Non-pigmented ciliary epithelial cell (primary cell): ENCODE results near the gene SMARCA2.

Source experiments
- DNase-seq: peaks from one replicate; pipeline ENCODE4 v3.0.0-alpha.2; 2010; ENCODE audit warnings: low read depth

Gene SMARCA2

DNA sequence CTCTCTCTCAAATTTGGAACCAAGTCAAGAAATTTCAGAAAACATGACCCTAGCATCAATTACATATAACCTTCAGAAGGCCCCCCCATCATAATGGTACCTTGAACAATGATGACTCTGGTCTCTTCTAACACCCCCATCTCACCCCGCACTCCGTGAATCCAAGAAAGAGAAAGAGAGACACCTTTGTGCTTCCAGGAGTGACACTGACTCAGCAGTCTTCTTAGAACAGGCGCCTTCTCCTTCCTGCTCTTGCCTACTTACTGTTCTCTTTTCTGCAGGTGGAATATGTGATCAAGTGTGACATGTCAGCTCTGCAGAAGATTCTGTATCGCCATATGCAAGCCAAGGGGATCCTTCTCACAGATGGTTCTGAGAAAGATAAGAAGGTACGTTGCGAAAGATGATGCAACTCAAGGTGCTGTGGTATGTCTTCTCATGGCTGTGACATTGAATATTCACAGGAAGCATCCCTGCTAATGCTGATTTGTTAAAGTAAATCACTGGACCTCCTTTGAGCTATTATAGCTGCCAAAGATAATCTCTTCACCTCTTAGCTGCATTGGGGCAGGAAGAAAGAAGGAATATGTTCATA is 81.3 kb downstream of the SMARCA2 start:
- DNase-seq, result no peak

DNA sequence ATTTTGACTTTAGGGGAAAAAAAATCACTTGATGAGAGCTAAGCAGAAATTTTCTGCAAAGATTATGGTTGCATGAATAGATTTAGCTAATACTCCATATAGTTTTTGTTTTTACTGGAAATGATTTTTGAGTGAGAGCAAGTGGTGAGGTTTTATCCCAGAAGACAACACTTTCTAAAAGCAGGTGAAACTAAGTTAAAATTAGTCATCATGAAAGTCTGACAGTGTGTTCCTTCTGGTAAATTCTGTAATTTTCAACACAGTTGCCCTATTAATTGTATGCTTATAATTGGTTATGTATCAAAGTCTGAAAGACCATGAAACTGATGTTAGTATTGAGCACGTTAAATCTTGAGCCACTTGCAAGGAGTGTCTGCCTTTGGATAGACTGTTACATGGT is 91.5 kb downstream of the SMARCA2 start:
- no peak for DNase-seq

DNA sequence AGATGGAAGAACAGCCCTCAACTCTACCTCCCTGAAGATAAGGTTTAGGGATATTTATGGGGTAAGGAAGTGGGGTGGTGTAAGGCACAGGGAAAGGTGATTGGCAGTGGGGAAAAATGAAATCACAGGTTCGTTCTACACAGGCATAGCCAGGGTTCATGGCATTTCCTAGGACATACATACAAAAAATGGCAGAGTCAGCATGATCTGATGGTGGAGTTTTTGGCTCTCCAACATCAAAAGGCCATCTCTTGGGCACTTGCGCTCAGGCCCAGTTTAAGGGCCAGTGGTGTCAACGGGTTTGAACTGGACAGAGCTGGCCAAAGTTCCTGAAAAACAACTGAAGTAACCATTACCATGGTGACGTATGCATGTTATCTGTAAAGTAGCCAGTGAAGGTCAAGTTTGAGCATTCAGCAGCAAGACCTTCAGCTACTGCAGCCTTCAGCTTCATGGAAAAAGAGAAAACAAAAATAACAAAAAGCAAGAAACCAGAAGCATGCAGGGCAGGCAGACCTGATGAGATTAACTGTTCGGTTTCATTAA is 92.8 kb downstream of the SMARCA2 start:
- DNase-seq, result no peak

DNA sequence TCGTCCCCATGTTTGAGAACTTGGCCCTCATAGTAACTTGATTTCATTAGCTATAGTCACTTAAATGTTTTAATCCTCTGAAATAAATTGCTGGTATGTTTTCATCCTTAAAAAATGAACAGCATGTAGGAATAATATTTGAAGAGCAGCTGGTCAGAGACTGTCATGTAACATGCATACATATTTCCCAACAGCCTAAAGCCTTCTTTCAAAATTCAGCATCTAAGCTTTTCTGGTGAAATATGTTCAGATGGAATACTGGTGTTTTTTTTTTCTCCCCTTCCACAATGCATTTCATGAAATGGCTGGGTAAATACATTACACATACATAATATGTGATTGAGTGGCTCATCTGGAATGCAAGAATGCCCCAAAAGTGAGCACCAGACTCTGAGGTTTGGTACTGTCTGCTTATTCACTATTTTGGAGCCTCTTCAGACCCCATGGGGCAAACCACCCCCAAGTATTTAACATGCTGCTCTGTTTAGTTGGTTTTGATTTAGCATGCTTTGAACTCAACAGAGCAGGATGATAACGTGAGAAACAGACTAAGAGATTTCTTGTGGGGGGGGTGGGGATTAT is 94.0 kb downstream of the SMARCA2 start:
- no peak for DNase-seq

DNA sequence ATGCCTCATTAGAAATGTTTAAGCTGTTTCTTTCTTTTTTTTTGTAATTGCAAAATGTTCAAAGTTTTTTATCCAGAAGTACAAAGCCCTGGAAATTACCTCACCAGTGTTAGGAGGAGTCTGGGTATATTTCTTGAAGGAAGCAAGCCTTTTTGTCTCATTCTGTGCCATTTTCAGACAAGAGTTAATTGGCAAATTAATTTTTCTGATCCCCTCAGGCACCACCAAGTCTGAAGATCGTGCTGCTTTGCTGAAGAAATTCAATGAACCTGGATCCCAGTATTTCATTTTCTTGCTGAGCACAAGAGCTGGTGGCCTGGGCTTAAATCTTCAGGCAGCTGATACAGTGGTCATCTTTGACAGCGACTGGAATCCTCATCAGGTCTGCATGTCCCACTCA is 94.9 kb downstream of the SMARCA2 start:
- DNase-seq, result no peak

DNA sequence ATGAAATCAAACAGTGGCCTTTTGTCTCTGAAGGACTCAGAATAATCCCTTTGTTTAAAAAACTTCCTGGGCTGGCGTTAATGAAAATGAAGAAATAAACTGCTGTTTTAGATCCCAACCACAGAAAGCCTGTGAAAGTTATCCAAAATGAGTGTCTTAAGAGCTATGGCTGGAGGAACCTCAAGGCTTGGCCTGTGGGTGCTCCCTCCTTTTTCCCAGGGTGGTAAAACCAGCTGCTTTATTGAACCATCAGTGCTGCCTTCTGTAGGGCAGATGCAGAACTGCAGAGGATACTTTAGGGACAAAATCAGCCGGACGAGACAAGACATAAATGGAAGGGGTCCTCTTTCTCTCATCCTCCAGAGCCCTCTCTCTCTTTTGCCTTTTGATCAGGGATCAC is 100.9 kb downstream of the SMARCA2 start:
- no peak for DNase-seq

DNA sequence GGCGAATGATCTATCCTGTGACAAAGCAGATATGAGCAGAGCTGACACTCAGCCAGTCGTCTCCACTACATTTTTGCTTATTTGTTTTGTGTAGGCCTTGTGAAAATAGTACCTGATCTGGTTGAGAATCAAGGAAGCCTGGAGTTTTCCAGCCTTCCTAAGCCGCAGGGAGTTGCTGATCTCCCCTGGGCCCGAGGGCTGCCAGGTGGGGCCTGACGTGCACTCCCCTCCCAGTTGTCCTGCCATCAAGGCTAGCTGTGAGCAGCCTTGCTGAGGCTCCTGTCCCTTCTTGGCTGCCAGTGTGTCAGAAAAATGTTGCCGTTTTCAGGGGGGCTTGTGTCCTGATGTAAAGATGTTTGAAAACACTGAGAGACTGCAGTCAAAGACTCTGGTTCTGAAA is 102.4 kb downstream of the SMARCA2 start:
- no peak for DNase-seq

DNA sequence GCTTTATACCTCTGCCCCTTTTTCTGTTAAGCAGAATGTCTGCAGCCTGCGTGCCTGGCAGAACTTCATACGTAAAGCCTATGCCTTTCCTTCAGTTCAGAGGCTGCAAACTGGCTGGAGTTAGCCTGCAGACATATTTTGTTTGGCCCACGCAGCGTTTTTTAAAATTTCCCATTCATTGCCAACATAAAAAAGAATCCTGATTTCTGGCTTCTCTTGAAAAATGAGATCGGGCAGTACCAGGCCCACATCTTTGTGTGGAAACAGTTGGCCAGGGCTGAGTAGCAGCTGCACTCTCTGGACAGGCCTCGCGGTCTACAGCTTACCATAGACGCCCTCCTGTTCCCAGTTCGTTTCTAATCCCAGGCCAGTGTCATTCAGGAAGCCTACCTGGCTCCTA is 104.4 kb downstream of the SMARCA2 start:
- DNase-seq, result no peak

DNA sequence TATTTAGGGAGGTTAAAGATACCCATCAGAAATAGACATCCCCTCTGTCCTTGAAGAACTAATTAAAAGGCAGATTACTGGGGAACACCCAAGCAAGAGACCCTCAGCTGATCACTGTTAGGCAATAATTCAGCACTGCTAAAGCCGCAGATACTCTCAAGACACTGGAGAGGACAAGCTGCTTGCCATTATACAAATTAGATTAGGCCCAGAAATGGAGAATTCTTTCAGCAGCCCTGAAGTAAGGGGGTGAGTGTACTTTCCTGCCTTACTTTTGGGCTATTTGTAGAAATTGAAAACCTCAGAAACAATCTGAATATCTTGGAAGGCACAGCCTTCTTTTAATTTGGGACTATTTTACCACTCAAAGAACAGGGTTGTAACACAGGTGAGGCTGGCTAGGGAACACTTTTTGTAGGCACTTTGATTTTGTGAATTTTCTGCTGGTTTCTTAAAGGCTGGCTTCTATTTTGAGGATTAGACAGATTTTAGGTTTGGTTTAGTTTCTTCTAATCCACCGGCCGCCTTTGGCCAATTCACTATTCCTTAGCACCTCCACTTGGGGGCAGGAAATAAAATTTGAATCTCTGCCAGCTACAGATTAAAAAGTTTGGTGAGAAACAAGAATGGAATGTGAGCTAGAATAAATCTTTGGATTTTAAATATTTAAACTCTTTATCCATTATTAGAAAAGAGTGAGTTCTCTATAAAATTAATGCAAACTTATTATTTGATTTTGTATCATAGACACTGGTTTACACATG is 106.0 kb downstream of the SMARCA2 start:
- no peak for DNase-seq

DNA sequence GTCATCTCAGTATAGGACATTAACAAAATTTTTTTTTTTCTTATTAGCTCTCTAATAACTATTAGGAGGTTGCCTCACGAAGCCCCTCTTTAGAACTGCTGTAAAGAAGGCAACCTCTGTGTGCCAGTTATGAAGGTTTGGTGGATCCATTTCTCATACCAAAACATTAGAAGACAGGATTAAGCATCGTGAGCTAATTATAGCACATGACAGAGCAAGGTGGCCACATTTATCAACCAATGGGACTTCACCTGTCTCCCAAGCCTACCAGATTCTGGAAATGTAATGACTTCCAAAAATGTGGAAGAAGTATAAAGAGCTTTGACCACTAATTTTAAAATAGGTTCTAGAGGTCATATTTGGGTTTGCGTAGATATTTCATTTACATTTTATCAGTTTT is 107.2 kb downstream of the SMARCA2 start:
- no peak for DNase-seq

DNA sequence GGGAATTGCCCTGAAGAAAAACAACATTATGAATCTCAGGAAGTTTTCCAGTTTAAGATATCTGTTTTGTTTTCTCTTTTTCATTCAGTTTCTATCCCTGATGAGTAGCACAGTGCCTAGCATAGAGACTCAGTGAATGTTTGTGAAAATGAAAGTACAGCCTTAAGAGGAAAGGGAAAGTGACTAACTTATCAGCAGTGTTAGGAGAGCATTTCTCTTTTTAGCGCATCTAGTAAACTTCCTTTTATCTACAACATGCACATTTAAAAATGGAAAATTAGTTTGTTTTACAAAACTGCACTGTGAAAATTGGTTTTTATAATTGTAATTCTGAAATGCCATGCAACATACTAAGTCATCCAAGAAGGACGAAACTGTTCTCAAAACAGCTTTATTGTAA is 110.8 kb downstream of the SMARCA2 start:
- DNase-seq, result no peak

DNA sequence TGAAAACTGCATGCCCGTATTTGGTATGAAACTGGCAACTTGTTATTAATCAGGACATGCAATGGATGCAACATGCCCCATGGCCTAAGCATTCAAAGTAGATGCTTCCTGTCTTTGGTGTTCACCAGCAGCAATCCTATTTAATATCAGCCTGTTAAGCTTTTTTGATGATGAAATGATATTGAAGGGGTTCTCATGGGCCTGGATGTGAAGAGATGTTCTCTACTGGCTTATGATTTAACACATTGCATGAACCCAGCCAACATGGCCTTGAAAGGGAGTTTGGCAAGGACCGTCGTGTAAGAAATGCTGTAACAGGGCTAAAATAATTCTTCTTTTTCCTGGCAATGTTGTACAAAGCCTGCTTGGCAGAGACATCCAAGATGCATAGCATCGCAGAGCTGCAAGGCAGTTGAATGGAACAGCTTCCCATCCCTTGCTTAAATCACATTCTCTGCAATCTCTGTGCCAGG is 111.2 kb downstream of the SMARCA2 start:
- DNase-seq, result no peak

DNA sequence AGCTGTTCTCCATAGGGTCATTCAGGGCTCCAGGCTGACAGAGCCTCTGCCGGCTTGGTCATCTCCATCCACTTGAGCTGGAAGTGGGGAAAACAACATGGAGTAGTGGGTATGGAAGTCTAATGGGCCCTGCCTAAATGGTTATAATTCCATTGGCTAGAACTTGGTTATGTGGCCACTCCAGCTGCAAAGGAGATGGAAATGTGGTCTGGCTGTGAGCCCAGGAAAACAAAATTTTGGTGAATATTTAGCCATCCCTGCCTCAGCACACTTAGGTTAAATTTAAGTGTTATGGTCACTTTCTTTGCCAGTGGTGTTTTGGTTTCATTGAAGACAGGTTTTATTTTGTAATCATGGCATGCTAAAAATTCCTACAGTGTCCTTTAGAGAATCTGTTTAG is 112.3 kb downstream of the SMARCA2 start:
- DNase-seq, result no peak

DNA sequence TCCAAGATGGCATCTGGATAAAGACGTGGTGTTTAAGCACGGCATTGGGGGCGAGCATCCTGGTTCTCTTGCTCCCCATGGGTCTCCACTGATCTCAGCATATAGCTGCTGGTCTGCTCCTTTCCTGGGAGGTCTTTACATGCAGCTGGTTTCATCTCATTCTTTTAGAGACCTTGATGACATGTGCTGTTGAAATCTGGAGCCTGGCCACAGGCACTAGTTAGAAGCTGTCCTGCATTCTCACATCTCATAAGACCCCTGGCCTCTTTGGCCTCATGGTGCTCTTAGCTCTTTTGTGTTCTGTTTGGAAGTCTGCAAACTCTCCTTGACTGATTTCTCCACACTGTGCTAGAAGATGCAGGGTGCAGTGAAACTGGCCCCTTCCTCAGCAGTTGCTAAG is 113.0 kb downstream of the SMARCA2 start:
- no peak for DNase-seq

DNA sequence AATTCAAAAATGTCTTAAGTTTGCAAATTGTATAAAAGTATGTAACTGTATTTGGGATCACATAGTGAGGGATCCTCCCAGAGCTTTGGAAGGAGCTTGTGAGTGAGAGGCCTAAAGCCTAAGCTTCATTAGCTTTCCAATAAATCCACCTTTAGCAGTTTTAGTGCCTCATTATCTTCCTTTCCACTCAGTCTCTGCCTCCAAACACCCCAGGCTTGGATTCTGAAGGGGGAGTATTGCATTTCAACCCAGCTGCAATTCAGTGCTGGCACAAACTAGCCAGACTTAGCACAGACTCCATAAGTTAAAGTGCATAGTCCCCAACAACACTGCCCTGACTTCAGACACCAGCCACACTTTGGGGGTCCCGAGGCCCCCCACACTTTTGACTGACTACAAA is 113.5 kb downstream of the SMARCA2 start:
- DNase-seq, result no peak

DNA sequence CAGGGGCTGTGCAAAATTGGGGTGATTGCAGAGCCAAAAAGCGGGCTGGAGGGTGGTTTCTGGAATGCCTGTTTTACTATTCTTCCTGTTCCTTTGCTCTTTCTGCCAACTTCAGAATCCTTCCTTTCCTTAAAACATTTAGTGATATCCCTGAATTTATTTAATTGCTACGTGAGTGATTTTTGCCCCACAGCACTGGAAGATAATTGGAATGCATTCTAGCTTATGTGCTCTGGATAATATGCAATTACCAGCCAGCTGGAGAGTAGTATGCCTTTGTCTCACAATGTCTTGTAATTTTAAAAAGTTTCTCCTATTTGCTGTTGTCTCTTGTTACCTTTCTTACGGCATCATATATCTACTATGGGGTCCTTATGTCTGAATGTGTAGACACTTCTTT is 115.8 kb downstream of the SMARCA2 start:
- DNase-seq, result no peak

DNA sequence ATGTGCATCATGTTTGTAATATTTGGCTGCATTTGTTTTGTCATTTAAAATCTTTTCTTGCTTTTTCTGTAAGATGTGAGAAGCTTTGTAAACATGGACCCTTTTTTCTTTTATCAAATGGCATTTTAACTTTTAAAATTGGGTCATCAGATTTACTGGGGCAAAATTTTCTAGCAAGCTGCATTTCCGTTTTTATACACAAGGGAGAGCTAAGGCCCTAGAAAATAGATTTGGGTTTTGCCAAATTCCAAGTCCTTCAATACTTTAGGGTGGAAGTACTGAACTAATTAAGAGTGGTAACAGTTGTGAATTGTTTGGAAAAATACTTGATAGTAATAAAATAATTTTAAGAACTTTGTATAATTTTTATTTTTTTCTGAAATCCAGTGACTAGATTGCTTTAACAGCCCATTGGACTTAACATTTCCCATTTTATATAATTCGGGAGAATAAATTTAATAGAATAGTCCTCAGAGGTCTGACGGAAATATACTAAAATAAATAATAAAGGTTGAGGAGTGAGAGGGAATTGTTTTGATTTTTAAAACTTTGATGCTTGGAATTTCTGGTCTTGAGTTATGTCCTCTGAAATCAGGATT is 117.4 kb downstream of the SMARCA2 start:
- no peak for DNase-seq

DNA sequence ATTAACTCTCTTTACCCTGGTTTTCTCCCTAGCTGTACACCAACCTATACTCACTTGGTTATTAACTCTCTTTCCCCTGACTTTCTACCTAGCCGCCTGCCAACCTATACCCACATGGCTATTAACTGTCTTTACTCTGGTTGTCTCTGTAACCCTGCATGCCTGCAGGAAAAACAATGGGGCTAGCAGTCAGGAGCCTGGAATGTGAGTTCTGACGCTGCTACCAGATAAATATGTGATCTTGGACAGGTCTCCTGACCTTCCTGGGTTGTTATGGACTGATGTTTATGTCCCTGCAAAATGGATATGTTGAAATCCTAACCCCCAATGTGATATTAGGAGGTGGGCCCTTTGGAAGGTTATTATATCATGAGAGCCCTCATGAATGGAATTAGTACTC is 119.2 kb downstream of the SMARCA2 start:
- DNase-seq, result no peak

DNA sequence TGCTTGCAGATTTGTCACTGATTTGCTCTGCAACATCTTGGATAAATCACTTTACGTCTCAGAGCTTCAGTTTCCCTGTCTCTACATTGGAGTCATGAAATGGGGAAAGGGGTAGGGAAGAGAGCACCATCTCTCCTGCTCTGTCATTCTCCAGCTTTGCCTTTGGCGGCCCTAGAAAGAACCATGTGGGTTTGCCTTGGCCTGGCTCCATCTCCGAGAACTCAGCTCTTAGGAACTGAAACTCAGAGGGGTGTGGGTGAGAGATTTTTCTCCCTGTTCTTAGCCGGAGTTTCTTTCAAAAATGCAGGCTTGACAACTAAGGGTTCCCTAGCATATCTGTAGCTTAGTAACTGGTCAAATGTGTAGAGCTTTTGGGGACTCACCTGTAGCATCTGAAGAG is 123.5 kb downstream of the SMARCA2 start:
- DNase-seq, result no peak

DNA sequence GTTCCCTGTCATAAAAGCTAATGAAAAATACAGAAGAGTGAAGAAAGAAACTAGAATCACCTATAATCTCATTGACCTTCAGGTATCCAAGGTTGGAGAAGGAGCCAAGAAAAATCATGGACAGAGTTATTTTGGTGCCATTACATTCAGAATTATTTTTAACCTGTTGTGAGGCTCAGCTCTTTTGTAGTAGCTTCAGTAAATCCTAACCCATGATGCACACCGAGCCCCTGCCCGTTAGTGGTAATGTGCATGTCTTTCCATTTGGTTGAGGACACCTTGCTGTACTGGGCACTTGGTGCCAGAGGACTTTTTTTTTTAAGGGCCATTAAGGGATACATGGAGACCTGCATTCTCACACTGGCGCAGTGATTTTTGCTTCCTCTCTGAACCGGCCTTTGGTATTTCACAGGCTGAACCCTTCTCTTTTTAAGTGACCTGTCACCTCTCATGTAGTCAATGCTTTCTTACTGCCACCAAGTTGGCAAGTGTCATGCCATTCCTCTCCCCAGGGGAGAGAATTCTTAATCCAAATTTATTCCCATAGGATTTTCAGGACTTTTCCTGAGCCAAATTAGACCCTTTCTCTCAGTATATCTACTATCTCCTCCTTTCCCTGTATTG is 125.6 kb downstream of the SMARCA2 start:
- no peak for DNase-seq

DNA sequence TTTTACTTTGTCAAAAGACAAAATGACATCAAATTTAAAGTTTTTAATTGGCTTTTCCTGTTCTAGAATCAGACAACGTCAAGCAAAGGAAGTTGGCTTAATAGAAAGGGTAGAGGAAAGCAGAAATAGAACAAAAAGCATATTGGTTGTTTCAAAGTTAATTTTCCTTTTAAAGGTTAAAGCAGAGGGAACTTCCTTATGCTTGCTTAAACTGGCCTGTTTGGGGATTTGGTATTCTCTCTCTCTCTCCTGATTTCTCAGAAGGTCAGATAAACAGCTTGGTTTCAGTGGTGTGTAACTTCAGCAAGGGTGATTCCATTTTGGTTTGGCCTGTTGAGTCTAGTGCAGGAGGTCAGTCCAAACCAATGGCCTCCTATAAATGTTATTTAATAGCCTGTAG is 127.1 kb downstream of the SMARCA2 start:
- no peak for DNase-seq

DNA sequence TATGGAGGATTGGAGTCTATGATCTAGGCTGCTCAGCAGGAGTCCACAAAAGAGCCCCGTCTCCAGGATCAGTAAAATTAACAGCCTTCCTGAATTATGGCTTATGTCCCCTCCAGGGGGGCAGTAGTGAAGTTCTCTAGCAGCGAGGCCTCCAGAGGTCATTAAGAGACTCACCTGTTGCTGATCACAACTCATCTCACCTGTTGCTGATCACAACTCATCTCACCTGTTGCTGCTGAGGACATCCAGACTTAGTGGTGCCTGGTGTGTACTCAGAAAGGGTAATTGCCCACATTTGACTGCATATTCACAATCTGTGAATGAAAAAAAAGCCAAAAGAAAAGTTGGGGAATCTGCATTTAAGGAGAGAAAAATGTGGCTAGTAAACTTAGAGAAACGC is 129.5 kb downstream of the SMARCA2 start:
- DNase-seq, result no peak

DNA sequence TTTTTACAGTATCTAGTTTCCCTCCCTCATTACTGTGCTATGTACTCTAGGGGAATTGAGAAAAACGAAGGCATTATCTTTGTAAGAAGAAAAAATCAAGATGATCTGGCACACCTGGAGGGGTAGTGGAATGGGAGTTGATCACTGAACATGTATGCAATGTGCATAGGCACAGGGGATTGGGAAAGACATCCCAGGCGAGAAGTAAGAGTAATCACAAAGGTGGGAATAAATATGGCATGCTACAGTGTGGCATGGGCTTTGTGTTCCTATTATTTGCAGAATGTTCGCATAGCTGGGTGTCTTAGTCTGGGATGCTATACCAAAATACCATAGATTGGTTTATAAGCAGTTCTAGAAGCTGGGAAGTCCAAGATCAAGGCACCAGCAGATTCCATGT is 130.6 kb downstream of the SMARCA2 start:
- no peak for DNase-seq
